ENCODE measurements around the gene EDEM2. TPM values are rescaled to one million over a fixed set of nuclear protein-coding genes. Genes with fewer than 3 reads are reported as not detected.
"Not testable (repeated sequence)": the region's sequence is repeated elsewhere in the genome, so short reads cannot be mapped to it uniquely, and the experiment has no call there.

The EDEM2 gene
- total RNA-seq, 1 donor from 2014 or later, result 33.4 TPM

DNA sequence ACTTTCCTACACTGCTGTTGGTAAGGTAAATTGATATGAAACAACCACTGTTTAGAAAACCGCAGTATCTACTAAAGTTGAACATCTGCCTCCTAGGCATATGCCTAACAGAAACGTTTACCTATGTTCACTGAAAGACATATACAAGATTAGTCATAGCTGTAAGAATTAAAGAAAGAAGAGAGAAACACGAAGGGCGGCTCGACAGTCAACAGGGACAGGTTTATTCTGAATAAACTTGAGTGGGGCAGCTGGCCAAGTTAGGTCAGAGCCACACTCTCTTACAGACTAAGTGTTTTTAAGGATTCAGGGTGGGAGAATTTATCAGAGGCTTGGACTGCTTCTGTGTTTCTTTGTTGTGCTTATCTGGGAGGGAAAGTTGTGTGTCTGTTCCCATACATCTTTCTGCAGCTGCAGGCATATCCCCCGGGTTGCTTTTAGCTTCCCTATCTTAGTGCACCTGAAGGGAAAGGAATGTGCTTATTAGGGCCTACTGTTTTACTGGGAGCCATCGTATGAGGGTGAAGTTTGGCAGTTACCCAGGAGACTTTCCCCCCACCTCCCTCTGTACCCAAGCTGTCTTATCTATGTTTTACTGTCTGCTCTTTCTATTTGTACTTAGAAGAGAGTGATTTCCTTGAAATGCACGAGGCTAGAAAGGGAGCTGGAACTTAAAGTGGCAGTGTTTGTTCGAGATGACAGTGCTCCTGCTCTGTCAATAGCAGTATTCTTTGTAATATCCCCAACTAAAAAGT lies 45.2 kb upstream of the EDEM2 start:
- H3K4me2 ChIP-seq (ENCODE audit: low read length), result no peak overlapping the region

DNA sequence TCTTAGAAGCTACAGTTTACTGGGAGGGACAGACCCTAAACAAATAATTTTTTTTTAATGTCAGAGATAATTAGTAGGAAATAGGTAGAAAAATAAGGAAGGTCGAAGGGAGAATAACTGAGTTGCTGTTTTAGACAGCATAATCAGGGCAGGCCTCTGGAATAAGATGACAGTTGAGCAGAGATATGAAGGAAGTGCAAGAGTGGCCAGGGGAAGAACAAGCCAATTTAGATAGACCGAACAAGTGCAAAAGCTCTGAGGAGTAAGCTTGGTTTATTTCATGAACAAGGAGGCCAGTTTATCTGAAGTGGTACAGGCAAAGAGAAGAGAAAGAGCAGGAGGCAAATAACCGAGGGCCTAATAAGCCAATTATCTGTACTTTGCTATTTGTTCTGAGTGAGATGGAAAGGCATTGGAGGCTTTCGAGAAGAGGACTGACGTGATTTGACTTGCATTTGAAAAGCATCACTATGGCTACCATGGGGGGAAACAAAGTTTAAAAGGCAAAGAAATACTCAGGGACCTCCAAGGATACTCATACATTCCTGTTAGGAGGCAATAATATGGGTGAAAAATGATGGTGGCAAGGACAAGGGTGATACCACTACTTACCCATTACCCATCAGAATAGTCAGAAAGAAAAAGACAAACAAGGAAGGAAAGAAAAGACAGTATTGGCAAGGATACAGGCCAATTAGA lies 44.4 kb upstream of the EDEM2 start:
- H3K27me3 Mint-ChIP-seq (ENCODE audit: low read depth, unreplicated experiment), result no peaks in the 10 kb centered on the region
- Histone ChIP-seq H3K4me3 (ENCODE audit: insufficient read depth, low read depth, low read length) (no peak overlapping the region), H2AFZ (ENCODE audit: low read depth, low read length) (no peak overlapping the region), H3K4me2 (ENCODE audit: low read length) (no peak overlapping the region), H3K9me3 (ENCODE audit: insufficient read depth, low read depth, low read length) (no peaks in the 10 kb centered on the region), H3K79me2 (ENCODE audit: insufficient read depth, low read length) (no peaks in the 10 kb centered on the region), H3K9ac (ENCODE audit: low read length) (no peak overlapping the region), H3K4me1 (ENCODE audit: insufficient read depth, low read length) (no peaks in the 10 kb centered on the region), H3K27me3 (ENCODE audit: insufficient read depth, low read length) (no peaks in the 10 kb centered on the region), H3K36me3 (ENCODE audit: insufficient read depth, low read length) (no peaks in the 10 kb centered on the region), H4K20me1 (ENCODE audit: insufficient read depth, low read length) (no peaks in the 10 kb centered on the region), H3K27ac (ENCODE audit: low read depth, low read length) (no peak overlapping the region)
- TF ChIP-seq, protein P1, sequence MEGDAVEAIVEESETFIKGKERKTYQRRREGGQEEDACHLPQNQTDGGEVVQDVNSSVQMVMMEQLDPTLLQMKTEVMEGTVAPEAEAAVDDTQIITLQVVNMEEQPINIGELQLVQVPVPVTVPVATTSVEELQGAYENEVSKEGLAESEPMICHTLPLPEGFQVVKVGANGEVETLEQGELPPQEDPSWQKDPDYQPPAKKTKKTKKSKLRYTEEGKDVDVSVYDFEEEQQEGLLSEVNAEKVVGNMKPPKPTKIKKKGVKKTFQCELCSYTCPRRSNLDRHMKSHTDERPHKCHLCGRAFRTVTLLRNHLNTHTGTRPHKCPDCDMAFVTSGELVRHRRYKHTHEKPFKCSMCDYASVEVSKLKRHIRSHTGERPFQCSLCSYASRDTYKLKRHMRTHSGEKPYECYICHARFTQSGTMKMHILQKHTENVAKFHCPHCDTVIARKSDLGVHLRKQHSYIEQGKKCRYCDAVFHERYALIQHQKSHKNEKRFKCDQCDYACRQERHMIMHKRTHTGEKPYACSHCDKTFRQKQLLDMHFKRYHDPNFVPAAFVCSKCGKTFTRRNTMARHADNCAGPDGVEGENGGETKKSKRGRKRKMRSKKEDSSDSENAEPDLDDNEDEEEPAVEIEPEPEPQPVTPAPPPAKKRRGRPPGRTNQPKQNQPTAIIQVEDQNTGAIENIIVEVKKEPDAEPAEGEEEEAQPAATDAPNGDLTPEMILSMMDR (IDR thresholded peaks at IDR 0.05; ENCODE audit: insufficient read depth, low read depth, low read length), result no peak
- no peak for DNase-seq (ENCODE audit: low read depth)
- H3K36me3 Mint-ChIP-seq (ENCODE audit: low read depth, unreplicated experiment), result no peaks in the 10 kb centered on the region
- H3K27ac Mint-ChIP-seq (ENCODE audit: unreplicated experiment), result no peak overlapping the region
- no peak overlapping the region for H3K4me3 Mint-ChIP-seq (ENCODE audit: unreplicated experiment)
- H3K9me3 Mint-ChIP-seq (ENCODE audit: unreplicated experiment), result peaks cover 6% of the 10 kb centered on the region
- no peak for FAIRE-seq
- H3K4me1 Mint-ChIP-seq (ENCODE audit: low read depth, unreplicated experiment), result peaks cover 6% of the 10 kb centered on the region

More for the DNA sequence above, 45.2 kb upstream of the EDEM2 start:
- no peak overlapping the region for H2AFZ ChIP-seq (ENCODE audit: low read depth, low read length)
- H3K27ac Mint-ChIP-seq (ENCODE audit: unreplicated experiment), result no peak overlapping the region
- peaks cover 8% of the 10 kb centered on the region for H3K9me3 Mint-ChIP-seq (ENCODE audit: unreplicated experiment)
- DNase-seq (ENCODE audit: low read depth), result no peak
- no peaks in the 10 kb centered on the region for H3K36me3 Mint-ChIP-seq (ENCODE audit: low read depth, unreplicated experiment)
- no peak for FAIRE-seq
- H3K4me1 ChIP-seq (ENCODE audit: insufficient read depth, low read length), result no peaks in the 10 kb centered on the region
- no peak overlapping the region for H3K4me3 Mint-ChIP-seq (ENCODE audit: unreplicated experiment)
- no peaks in the 10 kb centered on the region for H3K36me3 ChIP-seq (ENCODE audit: insufficient read depth, low read length)
- TF ChIP-seq EZH2 (IDR thresholded peaks at IDR 0.05; ENCODE audit: insufficient read depth, low read length), result no peak
- TF ChIP-seq, protein P1 (IDR thresholded peaks at IDR 0.05; ENCODE audit: insufficient read depth, low read depth, low read length), result no peak
- no peaks in the 10 kb centered on the region for H3K9me3 ChIP-seq (ENCODE audit: insufficient read depth, low read depth, low read length)
- H3K27me3 ChIP-seq (ENCODE audit: insufficient read depth, low read length), result no peaks in the 10 kb centered on the region
- H3K9ac ChIP-seq (ENCODE audit: low read length), result no peak overlapping the region
- H3K27me3 Mint-ChIP-seq (ENCODE audit: low read depth, unreplicated experiment), result no peaks in the 10 kb centered on the region
- no peak overlapping the region for H3K27ac ChIP-seq (ENCODE audit: low read depth, low read length)
- H4K20me1 ChIP-seq (ENCODE audit: insufficient read depth, low read length), result no peaks in the 10 kb centered on the region
- no peak overlapping the region for H3K4me3 ChIP-seq (ENCODE audit: insufficient read depth, low read depth, low read length)
- peaks cover 6% of the 10 kb centered on the region for H3K4me1 Mint-ChIP-seq (ENCODE audit: low read depth, unreplicated experiment)
- no peaks in the 10 kb centered on the region for H3K79me2 ChIP-seq (ENCODE audit: insufficient read depth, low read length)

DNA sequence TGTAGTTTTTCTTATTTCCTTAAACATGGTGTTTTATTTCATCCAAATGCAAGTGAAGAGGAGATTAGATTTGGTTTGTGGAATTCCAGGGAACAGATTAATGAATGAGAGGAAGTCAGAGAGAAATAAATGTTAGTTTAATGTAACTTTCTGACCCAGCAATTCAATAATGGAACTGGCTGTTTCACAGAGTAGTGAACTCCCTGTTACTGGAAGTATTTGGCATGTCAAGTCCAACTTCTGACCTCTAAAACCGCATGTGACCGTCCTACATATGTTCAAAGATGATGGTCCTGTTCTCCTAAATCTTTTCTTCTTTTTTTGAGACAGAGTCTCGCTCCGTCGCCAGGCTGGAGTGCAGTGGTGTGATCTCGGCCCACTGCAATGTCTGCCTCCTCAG lies 43.4 kb upstream of the EDEM2 start:
- no peaks in the 10 kb centered on the region for H3K4me1 ChIP-seq (ENCODE audit: insufficient read depth, low read length)
- H3K27me3 Mint-ChIP-seq (ENCODE audit: low read depth, unreplicated experiment), result no peaks in the 10 kb centered on the region
- no peak overlapping the region for H3K9ac ChIP-seq (ENCODE audit: low read length)
- no peaks in the 10 kb centered on the region for H3K36me3 ChIP-seq (ENCODE audit: insufficient read depth, low read length)
- H3K79me2 ChIP-seq (ENCODE audit: insufficient read depth, low read length), result no peaks in the 10 kb centered on the region
- H3K9me3 ChIP-seq (ENCODE audit: insufficient read depth, low read depth, low read length), result no peaks in the 10 kb centered on the region
- DNase-seq (ENCODE audit: low read depth) (no peak), FAIRE-seq (no peak)
- H3K36me3 Mint-ChIP-seq (ENCODE audit: low read depth, unreplicated experiment), result no peaks in the 10 kb centered on the region
- H3K4me3 ChIP-seq (ENCODE audit: insufficient read depth, low read depth, low read length), result no peak overlapping the region
- no peak for TF ChIP-seq EZH2 (IDR thresholded peaks at IDR 0.05; ENCODE audit: insufficient read depth, low read length)
- TF ChIP-seq, protein P1 (IDR thresholded peaks at IDR 0.05; ENCODE audit: insufficient read depth, low read depth, low read length), result no peak
- H3K27ac ChIP-seq (ENCODE audit: low read depth, low read length), result no peak overlapping the region
- no peak overlapping the region for H2AFZ ChIP-seq (ENCODE audit: low read depth, low read length)
- no peak overlapping the region for H3K4me2 ChIP-seq (ENCODE audit: low read length)
- no peak overlapping the region for H3K4me3 Mint-ChIP-seq (ENCODE audit: unreplicated experiment)
- H3K27me3 ChIP-seq (ENCODE audit: insufficient read depth, low read length), result no peaks in the 10 kb centered on the region
- peaks cover 2% of the 10 kb centered on the region for H3K9me3 Mint-ChIP-seq (ENCODE audit: unreplicated experiment)
- peaks cover 6% of the 10 kb centered on the region for H3K4me1 Mint-ChIP-seq (ENCODE audit: low read depth, unreplicated experiment)
- H4K20me1 ChIP-seq (ENCODE audit: insufficient read depth, low read length), result no peaks in the 10 kb centered on the region
- no peak overlapping the region for H3K27ac Mint-ChIP-seq (ENCODE audit: unreplicated experiment)

DNA sequence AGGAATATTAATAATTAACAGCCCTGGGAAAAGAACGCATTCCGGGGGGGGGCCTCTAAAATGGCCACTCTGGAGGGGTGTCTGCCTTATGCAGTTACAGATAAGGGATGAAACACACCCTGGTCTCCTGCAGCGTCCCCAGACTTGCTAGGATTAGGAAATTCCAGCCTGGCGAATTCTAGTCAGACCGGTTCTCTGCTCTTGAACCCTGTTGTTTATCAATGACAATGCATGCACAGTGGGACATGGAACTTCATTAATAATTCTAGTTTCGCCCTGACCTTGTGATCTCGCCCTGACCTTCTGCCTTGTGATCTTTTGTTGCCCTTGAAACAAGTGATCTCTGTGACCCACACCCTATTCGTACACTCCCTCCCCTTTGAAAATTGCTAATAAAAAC lies 42.1 kb upstream of the EDEM2 start:
- not testable (repeated sequence) for H3K36me3 ChIP-seq (ENCODE audit: insufficient read depth, low read length); H3K9me3 Mint-ChIP-seq (ENCODE audit: unreplicated experiment)

More for the DNA sequence above, 42.1 kb upstream of the EDEM2 start:
- DNase-seq (ENCODE audit: low read depth); H3K9ac ChIP-seq (ENCODE audit: low read length); H3K4me1 Mint-ChIP-seq (ENCODE audit: low read depth, unreplicated experiment); H3K36me3 Mint-ChIP-seq (ENCODE audit: low read depth, unreplicated experiment); H3K27ac ChIP-seq (ENCODE audit: low read depth, low read length); H3K4me2 ChIP-seq (ENCODE audit: low read length); H3K27me3 Mint-ChIP-seq (ENCODE audit: low read depth, unreplicated experiment); FAIRE-seq; H3K27ac Mint-ChIP-seq (ENCODE audit: unreplicated experiment); H2AFZ ChIP-seq (ENCODE audit: low read depth, low read length); H3K27me3 ChIP-seq (ENCODE audit: insufficient read depth, low read length); H3K4me3 Mint-ChIP-seq (ENCODE audit: unreplicated experiment); H3K4me3 ChIP-seq (ENCODE audit: insufficient read depth, low read depth, low read length); H4K20me1 ChIP-seq (ENCODE audit: insufficient read depth, low read length); H3K9me3 ChIP-seq (ENCODE audit: insufficient read depth, low read depth, low read length); H3K4me1 ChIP-seq (ENCODE audit: insufficient read depth, low read length); H3K79me2 ChIP-seq (ENCODE audit: insufficient read depth, low read length): not testable (repeated sequence)
